HepG2 (cell line): ENCODE results near the gene NONO. TPM values are rescaled to one million over a fixed set of nuclear protein-coding genes. Genes with fewer than 3 reads are reported as not detected.

Experiments
- CEBPG ChIP-seq: IDR thresholded peaks from 2 replicates; pipeline ENCODE4 v1.6.1; 2016
- ERF ChIP-seq: IDR thresholded peaks from 2 replicates; pipeline ENCODE4 v1.6.1; 2018; ENCODE audit warnings: missing biosample characterization, missing genetic modification reagents
- NFYB ChIP-seq: sonication (generic); formaldehyde crosslinking; IDR thresholded peaks from 2 replicates; pipeline ENCODE4 v1.4.0; 2020; ENCODE audit warnings: missing genetic modification reagents
- PATZ1 ChIP-seq: sonication (generic); formaldehyde crosslinking; IDR thresholded peaks from 2 replicates; pipeline ENCODE4 v1.4.0; 2020; ENCODE audit warnings: missing genetic modification reagents
- RNF219 ChIP-seq: sonication (generic); formaldehyde crosslinking; IDR thresholded peaks from 2 replicates; pipeline ENCODE4 v1.5.0; 2020; ENCODE audit warnings: mild to moderate bottlenecking, missing genetic modification reagents
- THAP9 ChIP-seq: sonication (generic); formaldehyde crosslinking; IDR thresholded peaks from 2 replicates; pipeline ENCODE4; 2020; ENCODE audit warnings: missing genetic modification reagents, mild to moderate bottlenecking, borderline replicate concordance
- ZNF780A ChIP-seq: sonication (generic); formaldehyde crosslinking; IDR thresholded peaks from 2 replicates; pipeline ENCODE4 v1.8.0; 2022; ENCODE audit warnings: mild to moderate bottlenecking, missing genetic modification reagents, moderate library complexity
- ZNF784 ChIP-seq: sonication (generic); formaldehyde crosslinking; IDR thresholded peaks from 2 replicates; pipeline ENCODE4 v1.5.1; 2020; ENCODE audit warnings: missing genetic modification reagents, mild to moderate bottlenecking, borderline replicate concordance
- ZNF816 ChIP-seq: sonication (generic); formaldehyde crosslinking; IDR thresholded peaks from 2 replicates; pipeline ENCODE4 v1.8.0; 2022; ENCODE audit warnings: missing genetic modification reagents, mild to moderate bottlenecking, borderline replicate concordance
- ZZZ3 ChIP-seq: sonication (generic); formaldehyde crosslinking; IDR thresholded peaks from 2 replicates; pipeline ENCODE4 v1.4.0; 2020; ENCODE audit warnings: missing genetic modification reagents, mild to moderate bottlenecking, borderline replicate concordance
- polyA plus RNA-seq, 8 experiments: library from polyadenylated mRNA; depleted of rRNA in 3 of 8; stranded (reverse) in 7 of 8; unstranded in 1 of 8; fragments of >200 nt; fragmentation: Illumina TruSeq in 4 of 8; extraction: Trizol in 4 of 8; gene quantifications; 2 replicates each; pipeline versions ENCODE4 v1.2.1 to v1.2.3, GENCODE V29; 2011 to 2016; ENCODE audit warnings: low read depth in 4 of 8, missing spikeins in 1 of 8, mixed read lengths in 1 of 8; ENCODE audit not compliant: insufficient read depth in 1 of 8
- total RNA-seq, 5 experiments: library from RNA; depleted of rRNA; stranded (reverse); fragments of >200 nt; fragmentation: Illumina TruSeq; extraction: Trizol; gene quantifications; 2 replicates each; pipeline ENCODE4 v1.2.3, GENCODE V29; 2016; ENCODE audit warnings: low read depth in 1 of 5
- TF ChIP-seq, protein P1 (sequence below): sonication (generic); formaldehyde crosslinking; IDR thresholded peaks from 2 replicates; pipeline ENCODE4 v1.5.1; 2020; ENCODE audit warnings: mild to moderate bottlenecking, missing genetic modification reagents, moderate library complexity
- TF ChIP-seq, protein P2 (sequence below): sonication (generic); formaldehyde crosslinking; IDR thresholded peaks from 2 replicates; pipeline ENCODE4 v1.8.0; 2022; ENCODE audit warnings: mild to moderate bottlenecking, missing genetic modification reagents, borderline replicate concordance
- TF ChIP-seq, protein P3 (sequence below): sonication (generic); formaldehyde crosslinking; IDR thresholded peaks from 2 replicates; pipeline ENCODE4 v1.4.0; 2020; ENCODE audit warnings: missing genetic modification reagents

Gene NONO
- total and polyA plus RNA-seq, 2 of the 13 experiments (the other 11 are each of a cell fraction or from before 2014, with no cell fraction given): 408 to 605 TPM

GRCh38 chrX:71283403-71284143, at the start of gene NONO (continued):
- TF ChIP-seq, protein P1, sequence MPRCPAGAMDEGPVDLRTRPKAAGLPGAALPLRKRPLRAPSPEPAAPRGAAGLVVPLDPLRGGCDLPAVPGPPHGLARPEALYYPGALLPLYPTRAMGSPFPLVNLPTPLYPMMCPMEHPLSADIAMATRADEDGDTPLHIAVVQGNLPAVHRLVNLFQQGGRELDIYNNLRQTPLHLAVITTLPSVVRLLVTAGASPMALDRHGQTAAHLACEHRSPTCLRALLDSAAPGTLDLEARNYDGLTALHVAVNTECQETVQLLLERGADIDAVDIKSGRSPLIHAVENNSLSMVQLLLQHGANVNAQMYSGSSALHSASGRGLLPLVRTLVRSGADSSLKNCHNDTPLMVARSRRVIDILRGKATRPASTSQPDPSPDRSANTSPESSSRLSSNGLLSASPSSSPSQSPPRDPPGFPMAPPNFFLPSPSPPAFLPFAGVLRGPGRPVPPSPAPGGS: 0 out of 2 replicates have a peak, but pooled peaks have one; percentile 30
- TF ChIP-seq, protein P2, sequence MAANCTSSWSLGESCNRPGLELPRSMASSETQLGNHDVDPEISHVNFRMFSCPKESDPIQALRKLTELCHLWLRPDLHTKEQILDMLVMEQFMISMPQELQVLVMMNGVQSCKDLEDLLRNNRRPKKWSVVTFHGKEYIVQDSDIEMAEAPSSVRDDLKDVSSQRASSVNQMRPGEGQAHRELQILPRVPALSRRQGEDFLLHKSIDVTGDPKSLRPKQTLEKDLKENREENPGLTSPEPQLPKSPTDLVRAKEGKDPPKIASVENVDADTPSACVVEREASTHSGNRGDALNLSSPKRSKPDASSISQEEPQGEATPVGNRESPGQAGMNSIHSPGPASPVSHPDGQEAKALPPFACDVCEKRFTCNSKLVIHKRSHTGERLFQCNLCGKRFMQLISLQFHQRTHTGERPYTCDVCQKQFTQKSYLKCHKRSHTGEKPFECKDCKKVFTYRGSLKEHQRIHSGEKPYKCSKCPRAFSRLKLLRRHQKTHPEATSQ (CRISPR knock-in tag): no peak
- TF ChIP-seq PATZ1 (CRISPR knock-in tag) (no peak), CEBPG (CRISPR knock-in tag) (no peak), ZNF784 (CRISPR knock-in tag) (no peak), ZNF816 (CRISPR knock-in tag) (no peak), ZZZ3 (CRISPR knock-in tag) (no peak), RNF219 (CRISPR knock-in tag) (no peak), NFYB (CRISPR knock-in tag) (peak; percentile 86), ZNF780A (CRISPR knock-in tag) (no peak), THAP9 (peak; percentile 22; the same call in 1 of the 2 replicates), ERF (CRISPR knock-in tag) (no peak)
- TF ChIP-seq, protein P3, sequence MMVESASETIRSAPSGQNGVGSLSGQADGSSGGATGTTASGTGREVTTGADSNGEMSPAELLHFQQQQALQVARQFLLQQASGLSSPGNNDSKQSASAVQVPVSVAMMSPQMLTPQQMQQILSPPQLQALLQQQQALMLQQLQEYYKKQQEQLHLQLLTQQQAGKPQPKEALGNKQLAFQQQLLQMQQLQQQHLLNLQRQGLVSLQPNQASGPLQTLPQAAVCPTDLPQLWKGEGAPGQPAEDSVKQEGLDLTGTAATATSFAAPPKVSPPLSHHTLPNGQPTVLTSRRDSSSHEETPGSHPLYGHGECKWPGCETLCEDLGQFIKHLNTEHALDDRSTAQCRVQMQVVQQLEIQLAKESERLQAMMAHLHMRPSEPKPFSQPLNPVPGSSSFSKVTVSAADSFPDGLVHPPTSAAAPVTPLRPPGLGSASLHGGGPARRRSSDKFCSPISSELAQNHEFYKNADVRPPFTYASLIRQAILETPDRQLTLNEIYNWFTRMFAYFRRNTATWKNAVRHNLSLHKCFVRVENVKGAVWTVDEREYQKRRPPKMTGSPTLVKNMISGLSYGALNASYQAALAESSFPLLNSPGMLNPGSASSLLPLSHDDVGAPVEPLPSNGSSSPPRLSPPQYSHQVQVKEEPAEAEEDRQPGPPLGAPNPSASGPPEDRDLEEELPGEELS (CRISPR knock-in tag): no peak
